ENCODE results near the gene TNRC18.
"Not testable (repeated sequence)": the region's sequence is repeated elsewhere in the genome, so short reads cannot be mapped to it uniquely, and the experiment has no call there.

Gene TNRC18

GRCh38 chr7:5333121-5334045 is 90.3 kb downstream of the TNRC18 start:
- DNase-seq (ENCODE audit: low read depth): no peak
- no peak overlapping the region for H3K4me3 ChIP-seq (ENCODE audit: low read depth, low read length)
- no peak for TF ChIP-seq CTCF (IDR thresholded peaks at IDR 0.05; ENCODE audit: control insufficient read depth, extremely low read depth, insufficient read depth)

- no peak overlapping the region for H3K4me3 ChIP-seq (ENCODE audit: low read depth, low read length)
- DNase-seq (ENCODE audit: low read depth): no peak
- no peak for TF ChIP-seq CTCF (IDR thresholded peaks at IDR 0.05; ENCODE audit: control insufficient read depth, extremely low read depth, insufficient read depth)
Observed at GRCh38 chr7:5332579-5332978, 91.1 kb downstream of the TNRC18 start.

GRCh38 chr7:5330288-5330687 is 93.3 kb downstream of the TNRC18 start:
- no peak overlapping the region for H3K4me3 ChIP-seq (ENCODE audit: low read depth, low read length)
- no peak for TF ChIP-seq CTCF (IDR thresholded peaks at IDR 0.05; ENCODE audit: control insufficient read depth, extremely low read depth, insufficient read depth)
- DNase-seq (ENCODE audit: low read depth): no peak

- H3K4me3 ChIP-seq (ENCODE audit: low read depth, low read length): no peak overlapping the region
- TF ChIP-seq CTCF (IDR thresholded peaks at IDR 0.05; ENCODE audit: control insufficient read depth, extremely low read depth, insufficient read depth): no peak
- DNase-seq (ENCODE audit: low read depth): no peak
Observed at GRCh38 chr7:5324961-5325360, 98.7 kb downstream of the TNRC18 start.

- not testable (repeated sequence) for H3K4me3 ChIP-seq (ENCODE audit: low read depth, low read length); DNase-seq (ENCODE audit: low read depth)
Observed at GRCh38 chr7:5323800-5324781, 99.5 kb downstream of the TNRC18 start.

- H3K4me3 ChIP-seq (ENCODE audit: low read depth, low read length): no peak overlapping the region
- no peak for DNase-seq (ENCODE audit: low read depth)
- no peak for TF ChIP-seq CTCF (IDR thresholded peaks at IDR 0.05; ENCODE audit: control insufficient read depth, extremely low read depth, insufficient read depth)
Observed at GRCh38 chr7:5322621-5323410, 100.8 kb downstream of the TNRC18 start.

All from LNCaP clone FGC (cell line).